Measurements from ENCODE around the gene ANKLE2.

GRCh38 chr12:132727091-132727794, 34.4 kb downstream of the ANKLE2 start:
- TF ChIP-seq, protein P1, sequence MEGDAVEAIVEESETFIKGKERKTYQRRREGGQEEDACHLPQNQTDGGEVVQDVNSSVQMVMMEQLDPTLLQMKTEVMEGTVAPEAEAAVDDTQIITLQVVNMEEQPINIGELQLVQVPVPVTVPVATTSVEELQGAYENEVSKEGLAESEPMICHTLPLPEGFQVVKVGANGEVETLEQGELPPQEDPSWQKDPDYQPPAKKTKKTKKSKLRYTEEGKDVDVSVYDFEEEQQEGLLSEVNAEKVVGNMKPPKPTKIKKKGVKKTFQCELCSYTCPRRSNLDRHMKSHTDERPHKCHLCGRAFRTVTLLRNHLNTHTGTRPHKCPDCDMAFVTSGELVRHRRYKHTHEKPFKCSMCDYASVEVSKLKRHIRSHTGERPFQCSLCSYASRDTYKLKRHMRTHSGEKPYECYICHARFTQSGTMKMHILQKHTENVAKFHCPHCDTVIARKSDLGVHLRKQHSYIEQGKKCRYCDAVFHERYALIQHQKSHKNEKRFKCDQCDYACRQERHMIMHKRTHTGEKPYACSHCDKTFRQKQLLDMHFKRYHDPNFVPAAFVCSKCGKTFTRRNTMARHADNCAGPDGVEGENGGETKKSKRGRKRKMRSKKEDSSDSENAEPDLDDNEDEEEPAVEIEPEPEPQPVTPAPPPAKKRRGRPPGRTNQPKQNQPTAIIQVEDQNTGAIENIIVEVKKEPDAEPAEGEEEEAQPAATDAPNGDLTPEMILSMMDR (IDR thresholded peaks at IDR 0.05; ENCODE audit: poor library complexity, severe bottlenecking) = no peak
- TF ChIP-seq EP300 (conservative IDR thresholded peaks at IDR 0.05; ENCODE audit: poor library complexity, severe bottlenecking) (no peak), POLR2AphosphoS5 (IDR thresholded peaks at IDR 0.05) (no peak), TAF1 (IDR thresholded peaks at IDR 0.05; ENCODE audit: low read depth) (no peak), EZH2 (IDR thresholded peaks at IDR 0.05; ENCODE audit: borderline replicate concordance, insufficient read depth, low read length, poor library complexity, severe bottlenecking) (no peak), MXI1 (conservative IDR thresholded peaks at IDR 0.05; ENCODE audit: poor library complexity, severe bottlenecking) (no peak), SMC3 (conservative IDR thresholded peaks at IDR 0.05; ENCODE audit: poor library complexity) (no peak), RAD21 (conservative IDR thresholded peaks at IDR 0.05) (no peak)
- TF ChIP-seq, protein P2, sequence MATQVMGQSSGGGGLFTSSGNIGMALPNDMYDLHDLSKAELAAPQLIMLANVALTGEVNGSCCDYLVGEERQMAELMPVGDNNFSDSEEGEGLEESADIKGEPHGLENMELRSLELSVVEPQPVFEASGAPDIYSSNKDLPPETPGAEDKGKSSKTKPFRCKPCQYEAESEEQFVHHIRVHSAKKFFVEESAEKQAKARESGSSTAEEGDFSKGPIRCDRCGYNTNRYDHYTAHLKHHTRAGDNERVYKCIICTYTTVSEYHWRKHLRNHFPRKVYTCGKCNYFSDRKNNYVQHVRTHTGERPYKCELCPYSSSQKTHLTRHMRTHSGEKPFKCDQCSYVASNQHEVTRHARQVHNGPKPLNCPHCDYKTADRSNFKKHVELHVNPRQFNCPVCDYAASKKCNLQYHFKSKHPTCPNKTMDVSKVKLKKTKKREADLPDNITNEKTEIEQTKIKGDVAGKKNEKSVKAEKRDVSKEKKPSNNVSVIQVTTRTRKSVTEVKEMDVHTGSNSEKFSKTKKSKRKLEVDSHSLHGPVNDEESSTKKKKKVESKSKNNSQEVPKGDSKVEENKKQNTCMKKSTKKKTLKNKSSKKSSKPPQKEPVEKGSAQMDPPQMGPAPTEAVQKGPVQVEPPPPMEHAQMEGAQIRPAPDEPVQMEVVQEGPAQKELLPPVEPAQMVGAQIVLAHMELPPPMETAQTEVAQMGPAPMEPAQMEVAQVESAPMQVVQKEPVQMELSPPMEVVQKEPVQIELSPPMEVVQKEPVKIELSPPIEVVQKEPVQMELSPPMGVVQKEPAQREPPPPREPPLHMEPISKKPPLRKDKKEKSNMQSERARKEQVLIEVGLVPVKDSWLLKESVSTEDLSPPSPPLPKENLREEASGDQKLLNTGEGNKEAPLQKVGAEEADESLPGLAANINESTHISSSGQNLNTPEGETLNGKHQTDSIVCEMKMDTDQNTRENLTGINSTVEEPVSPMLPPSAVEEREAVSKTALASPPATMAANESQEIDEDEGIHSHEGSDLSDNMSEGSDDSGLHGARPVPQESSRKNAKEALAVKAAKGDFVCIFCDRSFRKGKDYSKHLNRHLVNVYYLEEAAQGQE (IDR thresholded peaks at IDR 0.05; ENCODE audit: borderline replicate concordance) = no peak

Measured in neural cell (in vitro differentiated cells).